HEK293 (cell line): ENCODE data around the gene CLIC3.
A peak's percentile ranks its signal among the peaks of the same experiment; 100 is the strongest.

Experiments
- CTCF ChIA-PET: fragments of 350-600 bp; formaldehyde crosslinking; extraction: SDS; loops from one replicate; lab custom pipeline; 2021; ENCODE audit warnings: antibody characterized with exemption; lab: Yijun Ruan, JAX
- POLR2A ChIA-PET: fragments of 300-600 bp; formaldehyde crosslinking; extraction: SDS; loops from one replicate; lab custom pipeline; 2020; ENCODE audit warnings: antibody characterized with exemption, inconsistent platforms; lab: Yijun Ruan, JAX
- H3K27ac ChIP-seq: fragments of 200-500 bp; sonication (Bioruptor generic); 2 replicates; pipeline ENCODE4 v1.5.1; 2014; ENCODE audit warnings: low read depth, low read length, control low read depth, inconsistent platforms; ENCODE audit errors: extremely low read depth
- H3K36me3 ChIP-seq, 2 experiments: fragments of 200-500 bp in 1 of 2; sonication (Bioruptor generic) in 1 of 2; 1 replicate in 1 of 2; 2 replicates in 1 of 2; pipeline ENCODE4 v1.5.1; 2014 to 2017; ENCODE audit warnings: inconsistent platforms in 2 of 2, low read length in 2 of 2; ENCODE audit not compliant: control insufficient read depth in 2 of 2, insufficient read depth in 1 of 2
- H3K4me1 ChIP-seq: fragments of 200-500 bp; sonication (Bioruptor generic); 2 replicates; pipeline ENCODE4 v1.5.1; 2014; ENCODE audit warnings: mild to moderate bottlenecking, low read length, inconsistent platforms; ENCODE audit not compliant: control insufficient read depth, insufficient read depth
- H3K4me3 ChIP-seq: 2 replicates; pipeline ENCODE4 v1.5.1; 2011; ENCODE audit warnings: low read depth, mild to moderate bottlenecking, control low read depth, low read length, moderate library complexity
- H3K9me3 ChIP-seq: fragments of 200-500 bp; sonication (Bioruptor generic); 2 replicates; pipeline ENCODE4 v1.5.1; 2014; ENCODE audit warnings: low read depth, low read length, inconsistent platforms; ENCODE audit not compliant: control insufficient read depth, insufficient read depth
- KLF1 ChIP-seq: fragments of 450-650 bp; formaldehyde crosslinking; IDR thresholded peaks from 2 replicates; pipeline ENCODE4 v1.5.1; 2016; ENCODE audit warnings: missing biosample characterization, missing genetic modification characterization
- PRDM4 ChIP-seq: fragments of 450-650 bp; formaldehyde crosslinking; IDR thresholded peaks from 2 replicates; pipeline ENCODE4 v1.5.1; 2017; ENCODE audit warnings: missing biosample characterization, missing genetic modification characterization
- ZBTB21 ChIP-seq: fragments of 450-650 bp; formaldehyde crosslinking; IDR thresholded peaks from 2 replicates; pipeline ENCODE4 v1.5.1; 2017; ENCODE audit warnings: missing biosample characterization, missing genetic modification characterization
- ZNF211 ChIP-seq: fragments of 450-650 bp; formaldehyde crosslinking; IDR thresholded peaks from 2 replicates; pipeline ENCODE4 v1.5.1; 2016; ENCODE audit warnings: low read depth, missing biosample characterization, missing genetic modification characterization
- ZNF280C ChIP-seq: fragments of 450-650 bp; formaldehyde crosslinking; IDR thresholded peaks from 2 replicates; pipeline ENCODE4 v1.5.1; 2016; ENCODE audit warnings: missing biosample characterization, missing genetic modification characterization
- ZNF37A ChIP-seq: fragments of 450-650 bp; IDR thresholded peaks from 2 replicates; pipeline ENCODE4 v1.5.1; 2018; ENCODE audit warnings: missing biosample characterization, missing genetic modification characterization
- ZNF449 ChIP-seq: fragments of 450-650 bp; formaldehyde crosslinking; IDR thresholded peaks from 2 replicates; pipeline ENCODE4 v1.5.1; 2017; ENCODE audit warnings: missing biosample characterization, mild to moderate bottlenecking, missing genetic modification characterization, moderate library complexity
- ZNF501 ChIP-seq: fragments of 450-650 bp; formaldehyde crosslinking; IDR thresholded peaks from 2 replicates; pipeline ENCODE4 v1.5.1; 2016; ENCODE audit warnings: missing biosample characterization, missing genetic modification characterization
- ZNF555 ChIP-seq: fragments of 450-650 bp; formaldehyde crosslinking; conservative IDR thresholded peaks from 2 replicates; pipeline ENCODE4 v1.5.1; 2017; ENCODE audit warnings: missing biosample characterization, mild to moderate bottlenecking, missing genetic modification characterization, inconsistent platforms
- ZNF600 ChIP-seq: fragments of 450-650 bp; formaldehyde crosslinking; IDR thresholded peaks from 2 replicates; pipeline ENCODE4 v1.5.1; 2016; ENCODE audit warnings: missing biosample characterization, missing genetic modification characterization
- ZNF623 ChIP-seq: fragments of 450-650 bp; formaldehyde crosslinking; IDR thresholded peaks from 2 replicates; pipeline ENCODE4 v1.5.1; 2016; ENCODE audit warnings: missing biosample characterization, missing genetic modification characterization
- ZNF664 ChIP-seq: fragments of 450-650 bp; formaldehyde crosslinking; IDR thresholded peaks from 2 replicates; pipeline ENCODE4 v1.5.1; 2016; ENCODE audit warnings: missing biosample characterization, missing genetic modification characterization
- TF ChIP-seq, protein P1 (sequence below): fragments of 450-650 bp; formaldehyde crosslinking; IDR thresholded peaks from 2 replicates; pipeline ENCODE4 v1.5.1; 2016; ENCODE audit warnings: missing biosample characterization, missing genetic modification characterization

CLIC3 gene

GRCh38 chr9:137017791-137018497, 21.6 kb upstream of the CLIC3 start:
- no peak overlapping the region for H3K4me3 ChIP-seq
- H3K9me3 ChIP-seq = no peaks in the 10 kb centered on the region
- H3K36me3 ChIP-seq = peaks cover 0 to 54% of the 10 kb centered on the region in 2 experiments; a peak in 1 of 3 replicates
- TF ChIP-seq KLF1 (peak; percentile 22; the same call in 1 of the 2 replicates), ZNF664 (tag by site-specific recombination) (no peak)
- TF ChIP-seq, all 188 proteins: peak for 1
- ChIA-PET CTCF (interaction anchor here (0.5 to 5.1 kb wide), 7 partner anchors 9 to 426 kb away, joined by 3 to 25 read pairs (median 3); no protein-coding TSS in a partner anchor), POLR2A (interaction anchor here (0.6 kb wide), 1 partner anchor 16 kb away, joined by 6 read pairs; no protein-coding TSS in a partner anchor)
- Histone ChIP-seq H3K4me1 (no peaks in the 10 kb centered on the region), H3K27ac (no peak overlapping the region)

- Histone ChIP-seq H3K36me3 (peaks cover 0 to 55% of the 10 kb centered on the region in 2 experiments; a peak in 1 of 3 replicates), H3K27ac (no peak overlapping the region), H3K4me1 (no peaks in the 10 kb centered on the region), H3K9me3 (no peaks in the 10 kb centered on the region), H3K4me3 (no peak overlapping the region)
- POLR2A ChIA-PET = interaction anchor here (0.6 kb wide), 1 partner anchor 17 kb away, joined by 6 read pairs; no protein-coding TSS in a partner anchor
- TF ChIP-seq ZNF449 (tag by site-specific recombination) (no peak), ZNF623 (tag by site-specific recombination) (no peak), ZNF501 (tag by site-specific recombination) (no peak), ZNF600 (tag by site-specific recombination) (no peak), ZNF555 (tag by site-specific recombination) (no peak), ZNF280C (tag by site-specific recombination) (no peak), ZNF211 (tag by site-specific recombination) (no peak), ZNF37A (no peak), ZBTB21 (tag by site-specific recombination) (no peak), PRDM4 (tag by site-specific recombination) (no peak)
- TF ChIP-seq, protein P1, sequence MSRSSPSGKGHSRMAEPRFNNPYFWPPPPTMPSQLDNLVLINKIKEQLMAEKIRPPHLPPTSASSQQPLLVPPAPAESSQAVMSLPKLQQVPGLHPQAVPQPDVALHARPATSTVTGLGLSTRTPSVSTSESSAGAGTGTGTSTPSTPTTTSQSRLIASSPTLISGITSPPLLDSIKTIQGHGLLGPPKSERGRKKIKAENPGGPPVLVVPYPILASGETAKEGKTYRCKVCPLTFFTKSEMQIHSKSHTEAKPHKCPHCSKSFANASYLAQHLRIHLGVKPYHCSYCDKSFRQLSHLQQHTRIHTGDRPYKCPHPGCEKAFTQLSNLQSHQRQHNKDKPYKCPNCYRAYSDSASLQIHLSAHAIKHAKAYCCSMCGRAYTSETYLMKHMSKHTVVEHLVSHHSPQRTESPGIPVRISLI = no peak
- CTCF ChIA-PET = interaction anchor here (0.5 to 5.1 kb wide), 2 partner anchors 10 to 12 kb away, joined by 3 to 25 read pairs; no protein-coding TSS in a partner anchor
Observed at GRCh38 chr9:137017071-137017470, 20.7 kb upstream of the CLIC3 start.
